ENCODE results near the gene RIPOR3. TPM values are rescaled to one million over a fixed set of nuclear protein-coding genes. Genes with fewer than 3 reads are reported as not detected.
A peak's percentile ranks its signal among the peaks of the same experiment; 100 is the strongest.

Gene RIPOR3
- total RNA-seq, 4 donors from 2014 or later = 1.8 to 12.7 (median 4.9) TPM

DNA sequence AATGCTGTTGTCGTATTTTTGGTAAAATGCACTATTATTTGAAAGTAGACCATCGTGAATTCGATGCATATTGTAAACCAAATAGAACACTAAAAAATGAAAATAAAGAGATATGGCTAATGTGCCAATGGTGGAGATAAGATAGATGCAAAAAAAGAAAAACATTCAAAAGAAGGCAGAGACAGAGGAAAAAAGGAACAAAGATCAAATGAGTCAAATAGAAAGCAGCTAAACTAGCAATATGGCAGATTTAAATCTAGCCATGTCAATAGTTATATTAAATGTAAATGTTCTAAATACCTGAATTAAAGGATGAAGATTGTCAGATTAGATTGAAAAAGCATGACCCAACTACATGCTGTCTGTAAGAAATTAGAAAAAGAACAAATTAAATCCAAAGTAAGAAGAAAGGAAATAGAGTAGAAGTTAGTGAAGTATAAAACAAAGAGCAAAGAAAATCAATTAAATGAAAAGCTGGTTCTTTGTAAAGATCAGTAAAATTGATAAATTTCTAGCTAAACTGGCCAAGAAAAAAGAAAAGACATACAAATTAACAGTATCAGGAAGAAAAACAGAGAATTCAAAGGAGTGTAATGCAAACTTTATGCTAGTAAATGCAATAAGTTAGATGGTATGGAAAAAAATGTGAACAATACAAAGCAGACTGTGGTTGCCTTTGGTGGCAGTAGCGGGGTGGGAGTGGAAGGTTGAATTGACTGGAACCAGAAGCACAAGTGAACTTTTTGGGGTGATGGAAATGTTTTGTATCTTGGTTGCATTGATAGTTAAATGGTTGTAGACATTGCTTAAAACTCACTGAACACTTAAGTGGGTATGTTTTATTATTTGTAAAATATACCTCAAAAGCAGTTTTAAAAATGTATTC lies 136.4 kb downstream of the RIPOR3 start:
- intact Hi-C loops (cut with DNase I; ENCODE audit: low total_unique reads) = no loop called here
- no peak for DNase-seq (ENCODE audit: low spot score in 2 of 2)
- 95 to 96% methylated on average over 4 of the region's 4 CpGs for WGBS, 2 donors
- no peak overlapping the region for H3K4me3 ChIP-seq (ENCODE audit: low read depth, poor library complexity, severe bottlenecking)
- TF ChIP-seq, protein P1, sequence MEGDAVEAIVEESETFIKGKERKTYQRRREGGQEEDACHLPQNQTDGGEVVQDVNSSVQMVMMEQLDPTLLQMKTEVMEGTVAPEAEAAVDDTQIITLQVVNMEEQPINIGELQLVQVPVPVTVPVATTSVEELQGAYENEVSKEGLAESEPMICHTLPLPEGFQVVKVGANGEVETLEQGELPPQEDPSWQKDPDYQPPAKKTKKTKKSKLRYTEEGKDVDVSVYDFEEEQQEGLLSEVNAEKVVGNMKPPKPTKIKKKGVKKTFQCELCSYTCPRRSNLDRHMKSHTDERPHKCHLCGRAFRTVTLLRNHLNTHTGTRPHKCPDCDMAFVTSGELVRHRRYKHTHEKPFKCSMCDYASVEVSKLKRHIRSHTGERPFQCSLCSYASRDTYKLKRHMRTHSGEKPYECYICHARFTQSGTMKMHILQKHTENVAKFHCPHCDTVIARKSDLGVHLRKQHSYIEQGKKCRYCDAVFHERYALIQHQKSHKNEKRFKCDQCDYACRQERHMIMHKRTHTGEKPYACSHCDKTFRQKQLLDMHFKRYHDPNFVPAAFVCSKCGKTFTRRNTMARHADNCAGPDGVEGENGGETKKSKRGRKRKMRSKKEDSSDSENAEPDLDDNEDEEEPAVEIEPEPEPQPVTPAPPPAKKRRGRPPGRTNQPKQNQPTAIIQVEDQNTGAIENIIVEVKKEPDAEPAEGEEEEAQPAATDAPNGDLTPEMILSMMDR (IDR thresholded peaks at IDR 0.05) = no peak
- TF ChIP-seq POLR2A (IDR thresholded peaks at IDR 0.05) = no peak

DNA sequence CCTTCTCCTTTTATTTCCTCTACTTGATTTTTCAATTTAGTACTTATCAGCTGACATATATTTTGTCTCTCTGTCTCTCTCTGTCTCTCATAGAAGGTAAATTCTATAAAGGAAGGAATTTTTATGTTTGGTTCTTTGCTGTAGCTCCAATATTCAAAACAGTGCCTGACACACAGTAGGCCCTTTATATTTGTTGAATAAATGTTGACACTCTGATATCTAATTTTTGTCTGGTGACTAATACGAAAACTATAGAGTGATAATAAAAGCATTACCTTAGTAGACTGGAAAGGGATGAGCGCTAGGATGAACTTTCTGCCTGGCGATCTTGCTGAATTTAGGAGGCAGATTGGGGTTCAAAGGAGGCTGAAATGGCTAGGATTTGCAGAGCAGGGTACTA lies 138.4 kb downstream of the RIPOR3 start:
- WGBS, 2 donors = 98 to 100% methylated on average over 3 of the region's 3 CpGs
- no peak for TF ChIP-seq POLR2A (IDR thresholded peaks at IDR 0.05)
- TF ChIP-seq, protein P1 (IDR thresholded peaks at IDR 0.05) = no peak
- no peak overlapping the region for H3K4me3 ChIP-seq (ENCODE audit: low read depth, poor library complexity, severe bottlenecking)
- intact Hi-C loops (cut with DNase I; ENCODE audit: low total_unique reads) = no loop called here
- no peak for DNase-seq (ENCODE audit: low spot score in 2 of 2)

DNA sequence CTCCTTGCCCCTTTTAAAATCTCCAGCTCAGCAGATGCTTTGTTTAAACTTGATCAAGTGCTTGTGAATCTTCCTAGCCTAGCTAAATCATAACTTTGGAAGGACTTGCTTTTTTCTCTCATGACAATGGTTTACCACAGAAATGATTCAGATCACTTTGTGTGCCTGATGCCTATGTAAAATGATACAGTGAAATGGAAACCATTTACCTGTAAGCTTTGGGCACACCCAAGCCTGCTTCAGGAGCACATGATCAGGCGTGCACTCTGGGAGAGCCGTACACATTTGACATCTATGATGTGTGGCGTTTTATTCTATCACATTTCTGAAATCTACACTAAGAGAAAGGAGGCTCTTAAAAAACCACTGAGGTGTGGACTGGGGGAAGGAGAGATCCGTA lies 140.1 kb downstream of the RIPOR3 start:
- 59 to 65% methylated on average over 4 of the region's 4 CpGs for WGBS, 2 donors
- no peak overlapping the region for H3K4me3 ChIP-seq (ENCODE audit: low read depth, poor library complexity, severe bottlenecking)
- DNase-seq (ENCODE audit: low spot score in 2 of 2) = no peak
- TF ChIP-seq, protein P1 (IDR thresholded peaks at IDR 0.05) = no peak
- TF ChIP-seq POLR2A (IDR thresholded peaks at IDR 0.05) = no peak
- intact Hi-C loops (cut with DNase I; ENCODE audit: low total_unique reads) = no loop called here

DNA sequence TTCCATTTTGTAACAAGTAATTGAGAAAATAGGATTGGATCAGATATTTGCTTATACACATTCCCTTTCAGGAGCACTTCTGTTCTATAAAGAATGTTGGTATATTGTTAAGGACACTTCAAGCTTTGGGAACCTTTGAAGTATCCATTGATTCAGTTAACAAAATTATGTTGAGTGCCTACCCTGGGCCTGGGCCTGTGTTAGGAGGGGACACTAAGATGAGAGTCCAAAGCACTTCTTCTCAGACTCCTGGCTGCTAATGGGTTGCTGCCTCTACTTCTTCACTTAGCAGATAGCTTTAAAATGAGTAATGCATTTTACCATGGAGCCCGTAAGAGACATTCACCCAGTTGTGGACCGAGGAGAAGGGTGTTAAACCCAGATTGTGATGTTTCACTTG lies 140.8 kb downstream of the RIPOR3 start:
- DNase-seq (ENCODE audit: low spot score in 2 of 2) = no peak
- intact Hi-C loops (cut with DNase I; ENCODE audit: low total_unique reads) = no loop called here
- H3K4me3 ChIP-seq (ENCODE audit: low read depth, poor library complexity, severe bottlenecking) = no peak overlapping the region
- no peak for TF ChIP-seq POLR2A (IDR thresholded peaks at IDR 0.05)
- TF ChIP-seq, protein P1 (IDR thresholded peaks at IDR 0.05) = no peak
- 85 to 90% methylated on average over 2 of the region's 2 CpGs for whole genome bisulfite sequencing, 2 donors

DNA sequence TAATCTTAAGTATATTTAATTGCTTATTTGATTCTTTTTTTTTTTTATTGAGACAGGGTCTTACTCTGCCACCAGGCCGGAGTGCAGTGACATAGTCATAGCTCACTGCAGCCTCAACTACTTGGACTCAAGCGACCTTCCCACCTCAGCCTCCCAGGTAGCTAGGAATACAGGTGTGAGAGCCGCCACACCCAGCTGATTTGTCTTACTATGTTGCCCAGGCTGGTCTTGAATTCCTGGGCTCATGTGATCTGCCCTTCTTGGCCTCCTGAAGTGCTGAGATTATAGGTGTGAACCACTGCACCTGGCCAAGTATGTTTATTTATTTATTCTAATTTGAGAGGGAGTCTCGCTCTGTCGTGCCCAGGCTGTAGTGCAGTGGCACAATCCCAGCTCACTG lies 142.9 kb downstream of the RIPOR3 start:
- peak in 1 of 2 donors; percentile 75 for DNase-seq (ENCODE audit: low spot score in 2 of 2)
- no peak overlapping the region for H3K4me3 ChIP-seq (ENCODE audit: low read depth, poor library complexity, severe bottlenecking)
- no peak for TF ChIP-seq POLR2A (IDR thresholded peaks at IDR 0.05)
- TF ChIP-seq, protein P1 (IDR thresholded peaks at IDR 0.05) = no peak
- WGBS, 2 donors = 63 to 73% methylated on average over 5 of the region's 5 CpGs
- intact Hi-C loops (cut with DNase I; ENCODE audit: low total_unique reads) = no loop called here

Measured in lower leg skin (tissue), 4 donors.